Gastrocnemius medialis (tissue), 4 donors: Measurements from ENCODE around the gene DSTYK. TPM values are rescaled to one million over a fixed set of nuclear protein-coding genes. Genes with fewer than 3 reads are reported as not detected.
A peak's percentile ranks its signal among the peaks of the same experiment; 100 is the strongest.
"Not testable (repeated sequence)": the region's sequence is repeated elsewhere in the genome, so short reads cannot be mapped to it uniquely, and the experiment has no call there.

ENCODE experiments used
- ATAC-seq, 2 donors: fragments of 150-250 bp; one replicate each; pipeline ENCODE4 v1.9.1; 2016
- DNase-seq, 2 donors: peaks; one replicate each; pipeline ENCODE4 v3.0.0-alpha.2; 2019
- H3K27ac ChIP-seq, 4 donors: fragments of 200-600 bp; sonication (generic); 1 replicate in 1 of 4; 2 replicates in 3 of 4; pipeline ENCODE4 v1.5.1; 2016 to 2018; ENCODE audit warnings: mild to moderate bottlenecking in 2 of 4, moderate library complexity in 1 of 4
- H3K27me3 ChIP-seq, 3 donors: fragments of 200-600 bp; sonication (generic) in 2 of 3; 1 replicate in 1 of 3; 2 replicates in 2 of 3; pipeline versions ENCODE4 v1.5.1 to v1.6.0; 2016 to 2019; ENCODE audit warnings: mild to moderate bottlenecking in 1 of 3, moderate library complexity in 1 of 3
- H3K36me3 ChIP-seq, 2 donors: fragments of 200-600 bp; sonication (generic) in 1 of 2; one replicate each; pipeline ENCODE4 v1.5.1; 2017 to 2018
- H3K4me1 ChIP-seq, 2 donors: fragments of 200-600 bp; sonication (generic) in 1 of 2; one replicate each; pipeline ENCODE4 v1.5.1; 2016 to 2017; ENCODE audit warnings: mild to moderate bottlenecking in 2 of 2
- H3K4me3 ChIP-seq, 4 donors: fragments of 200-600 bp; sonication (generic) in 3 of 4; 1 replicate in 1 of 4; 2 replicates in 3 of 4; pipeline ENCODE4 v1.5.1; 2016 to 2019; ENCODE audit warnings: mild to moderate bottlenecking in 2 of 4
- H3K9me3 ChIP-seq, 3 donors: fragments of 200-600 bp; sonication (generic) in 2 of 3; 1 replicate in 1 of 3; 2 replicates in 2 of 3; pipeline ENCODE4 v1.5.1; 2016 to 2019
- POLR2A ChIP-seq, 2 donors: fragments of 450-650 bp; IDR thresholded peaks; one replicate each; pipeline ENCODE4 v1.6.1; 2017; ENCODE audit warnings: antibody characterized with exemption in 2 of 2, mild to moderate bottlenecking in 2 of 2, moderate library complexity in 2 of 2
- in situ Hi-C, 4 donors: fragments of 200-750 bp; cut with MboI; loops; one replicate each; pipeline versions ENCODE4 v1.15.0 to v1.8.0; 2017; ENCODE audit warnings: low sequenced_read_pairs in 4 of 4
- intact Hi-C: fragments of 100-400 bp; cut with DNase I; formaldehyde crosslinking; loops from one replicate; pipeline ENCODE4 v1.15.1; 2023; ENCODE audit warnings: low total_unique reads
- total RNA-seq, 4 donors: library from RNA; depleted of rRNA; stranded (reverse); fragments of >200 nt; gene quantifications; one replicate each; pipeline versions ENCODE4 v1.1.0 to v1.2.3, GENCODE V29; 2016
- TF ChIP-seq, protein P1 (sequence below), 5 experiments: fragments of 450-650 bp in 3 of 5; fragments of 200-600 bp in 2 of 5; sonication (generic) in 2 of 5; IDR thresholded peaks in 4 of 5; conservative IDR thresholded peaks in 1 of 5; 1 replicate in 4 of 5; 2 replicates in 1 of 5; pipeline ENCODE4 v1.5.1; 2016 to 2019; ENCODE audit warnings: antibody characterized with exemption in 5 of 5, mild to moderate bottlenecking in 3 of 5, moderate library complexity in 3 of 5

The DSTYK gene
- total RNA-seq, 4 donors from 2014 or later: 12.2 to 15.8 (median 13.9) TPM

DNA sequence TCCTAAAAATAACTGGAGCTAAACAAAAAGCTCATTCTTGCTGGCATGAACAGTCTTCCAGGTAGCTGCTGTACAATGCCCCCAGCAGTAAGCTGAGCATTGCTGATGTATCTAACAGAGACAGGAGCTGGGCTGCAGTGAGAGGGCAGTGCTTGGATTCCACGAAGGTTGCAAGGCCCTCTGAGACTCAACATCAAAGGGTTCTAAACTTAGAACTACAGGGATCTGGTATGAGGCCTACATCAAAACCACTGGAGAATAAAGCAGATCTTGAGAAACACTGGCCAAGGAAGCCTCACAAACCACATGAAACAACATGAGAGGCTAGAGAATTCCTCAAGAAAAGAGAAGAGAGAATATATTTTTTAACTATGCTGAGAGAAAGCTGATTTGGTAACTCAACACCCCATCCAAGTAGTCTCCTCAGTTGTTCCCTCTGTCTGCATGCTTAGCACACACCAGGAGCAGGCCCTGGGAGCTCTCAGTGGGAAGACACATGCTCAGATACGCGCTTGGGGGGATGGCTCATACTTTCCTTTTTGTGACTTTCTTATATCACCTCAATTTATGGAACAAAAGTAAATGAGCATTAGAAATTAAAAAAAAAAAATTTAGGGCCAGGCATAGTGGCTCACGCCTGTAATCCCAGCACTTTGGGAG is 27.7 kb downstream of the DSTYK start:
- H3K36me3 ChIP-seq: peaks cover 2 to 13% of the 10 kb centered on the region in 2 donors
- DNase-seq: no peak
- ATAC-seq: peak; percentile 54 to 55
- H3K27ac ChIP-seq: peak overlapping the region; percentile 62 to 79 (median 66)
- no peaks in the 10 kb centered on the region for H3K27me3 ChIP-seq
- no peaks in the 10 kb centered on the region for H3K9me3 ChIP-seq
- in situ Hi-C loops (no loop called here), intact Hi-C loops (no loop called here)
- H3K4me3 ChIP-seq: no peak overlapping the region
- H3K4me1 ChIP-seq: peaks cover 17 to 28% of the 10 kb centered on the region in 2 donors
- TF ChIP-seq, protein P1, sequence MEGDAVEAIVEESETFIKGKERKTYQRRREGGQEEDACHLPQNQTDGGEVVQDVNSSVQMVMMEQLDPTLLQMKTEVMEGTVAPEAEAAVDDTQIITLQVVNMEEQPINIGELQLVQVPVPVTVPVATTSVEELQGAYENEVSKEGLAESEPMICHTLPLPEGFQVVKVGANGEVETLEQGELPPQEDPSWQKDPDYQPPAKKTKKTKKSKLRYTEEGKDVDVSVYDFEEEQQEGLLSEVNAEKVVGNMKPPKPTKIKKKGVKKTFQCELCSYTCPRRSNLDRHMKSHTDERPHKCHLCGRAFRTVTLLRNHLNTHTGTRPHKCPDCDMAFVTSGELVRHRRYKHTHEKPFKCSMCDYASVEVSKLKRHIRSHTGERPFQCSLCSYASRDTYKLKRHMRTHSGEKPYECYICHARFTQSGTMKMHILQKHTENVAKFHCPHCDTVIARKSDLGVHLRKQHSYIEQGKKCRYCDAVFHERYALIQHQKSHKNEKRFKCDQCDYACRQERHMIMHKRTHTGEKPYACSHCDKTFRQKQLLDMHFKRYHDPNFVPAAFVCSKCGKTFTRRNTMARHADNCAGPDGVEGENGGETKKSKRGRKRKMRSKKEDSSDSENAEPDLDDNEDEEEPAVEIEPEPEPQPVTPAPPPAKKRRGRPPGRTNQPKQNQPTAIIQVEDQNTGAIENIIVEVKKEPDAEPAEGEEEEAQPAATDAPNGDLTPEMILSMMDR (IDR thresholded peaks at IDR 0.05 in 4 of 5, conservative IDR thresholded peaks at IDR 0.05 in 1 of 5): no peak

DNA sequence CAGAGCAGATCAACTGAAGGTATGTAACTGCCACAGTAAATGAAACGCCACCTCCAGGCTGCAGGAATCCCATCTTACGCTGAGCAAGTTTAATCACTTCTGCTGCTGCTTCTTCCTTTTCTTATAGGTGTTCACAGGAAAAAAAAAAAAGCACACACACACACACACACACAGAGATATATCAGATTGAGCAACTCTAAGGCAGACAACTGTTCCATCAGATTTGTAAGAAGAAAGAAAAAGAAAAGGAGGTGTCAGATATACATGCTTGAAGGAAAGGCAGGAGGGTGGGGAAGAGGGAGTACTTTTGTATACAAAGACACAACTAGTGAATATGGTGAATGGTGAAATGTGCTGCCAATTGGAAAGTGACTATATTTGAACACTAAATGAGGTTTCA is 28.6 kb downstream of the DSTYK start:
- peak overlapping the region; percentile 62 to 79 (median 66) for H3K27ac ChIP-seq
- ATAC-seq (peak in 1 of 2 donors; percentile 47), DNase-seq (no peak)
- H3K27me3 ChIP-seq: no peaks in the 10 kb centered on the region
- no peak overlapping the region for H3K4me3 ChIP-seq
- H3K36me3 ChIP-seq: peaks cover 2 to 13% of the 10 kb centered on the region in 2 donors
- H3K9me3 ChIP-seq: no peaks in the 10 kb centered on the region
- peaks cover 17 to 25% of the 10 kb centered on the region in 2 donors for H3K4me1 ChIP-seq
- intact Hi-C loops: no loop called here
- in situ Hi-C loops: no loop called here
- TF ChIP-seq, protein P1 (IDR thresholded peaks at IDR 0.05 in 4 of 5, conservative IDR thresholded peaks at IDR 0.05 in 1 of 5): no peak
- TF ChIP-seq POLR2A (IDR thresholded peaks at IDR 0.05): no peak

GRCh38 chr1:205180331-205180730 is 31.2 kb downstream of the DSTYK start:
- H3K4me3 ChIP-seq, ATAC-seq, in situ Hi-C loops, H3K27me3 ChIP-seq, intact Hi-C loops, H3K36me3 ChIP-seq, H3K9me3 ChIP-seq, H3K27ac ChIP-seq, DNase-seq: not testable (repeated sequence)
- H3K4me1 ChIP-seq: peaks cover 27 to 44% of the 10 kb centered on the region in 2 donors

GRCh38 chr1:205179842-205180241 is 31.7 kb downstream of the DSTYK start:
- Histone ChIP-seq H3K27ac (no peak overlapping the region), H3K36me3 (no peaks in the 10 kb centered on the region), H3K4me3 (no peak overlapping the region), H3K9me3 (no peaks in the 10 kb centered on the region), H3K27me3 (no peaks in the 10 kb centered on the region), H3K4me1 (peaks cover 31 to 49% of the 10 kb centered on the region in 2 donors)
- TF ChIP-seq, protein P1 (IDR thresholded peaks at IDR 0.05 in 4 of 5, conservative IDR thresholded peaks at IDR 0.05 in 1 of 5): no peak
- TF ChIP-seq POLR2A (IDR thresholded peaks at IDR 0.05): no peak
- DNase-seq (no peak), ATAC-seq (no peak)
- intact Hi-C loops (loop anchor here (5.0 kb wide), 1 partner anchor 77 kb away; no protein-coding TSS in a partner anchor), in situ Hi-C loops (no loop called here)

- TF ChIP-seq POLR2A (IDR thresholded peaks at IDR 0.05): no peak
- TF ChIP-seq, protein P1 (IDR thresholded peaks at IDR 0.05 in 4 of 5, conservative IDR thresholded peaks at IDR 0.05 in 1 of 5): no peak
- H3K9me3 ChIP-seq: no peaks in the 10 kb centered on the region
- ATAC-seq (peak; percentile 84), DNase-seq (peak in 1 of 2 donors; percentile 24)
- H3K4me3 ChIP-seq: no peak overlapping the region
- peak overlapping the region; percentile 67 to 92 (median 76) for H3K27ac ChIP-seq
- H3K4me1 ChIP-seq: peaks cover 32 to 64% of the 10 kb centered on the region in 2 donors
- in situ Hi-C loops (no loop called here), intact Hi-C loops (loop anchor here (2.0 kb wide), 1 partner anchor 50 kb away; no protein-coding TSS in a partner anchor)
- no peaks in the 10 kb centered on the region for H3K27me3 ChIP-seq
- peaks cover 0 to 6% of the 10 kb centered on the region in 2 donors for H3K36me3 ChIP-seq
Measured at GRCh38 chr1:205172729-205173366, 38.7 kb downstream of the DSTYK start.
